ENCODE data around the gene CACFD1.

The CACFD1 gene

DNA sequence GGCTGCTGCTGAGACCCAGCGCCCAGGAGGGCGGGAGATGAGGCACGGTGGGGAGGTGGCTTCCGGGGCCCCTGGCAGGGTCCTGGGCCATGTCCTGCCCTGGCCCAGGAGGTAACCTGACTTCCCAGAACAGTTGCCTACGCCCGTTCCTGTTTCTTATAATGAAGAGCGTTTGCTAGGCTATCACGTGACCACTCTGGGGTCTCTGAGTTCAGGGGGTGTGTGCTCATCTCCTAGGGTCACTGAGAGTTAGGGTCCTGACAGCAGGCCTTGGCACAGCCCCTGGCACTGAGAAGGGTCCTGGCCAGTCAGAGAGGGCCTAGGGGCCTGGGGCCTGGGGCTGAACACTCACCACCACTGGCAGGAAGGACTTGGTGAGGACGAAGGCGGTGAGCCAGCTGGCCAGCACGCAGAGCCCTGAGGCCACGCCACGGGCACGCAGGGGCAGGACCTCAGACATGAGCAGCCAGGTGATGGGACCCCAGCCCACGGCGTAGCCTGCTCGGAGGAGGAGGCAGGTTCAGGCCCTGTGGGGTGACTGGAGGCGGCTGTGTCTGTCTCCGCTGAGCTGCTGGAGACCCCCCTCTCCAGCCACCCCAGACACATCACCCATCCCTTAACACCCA lies 13.1 kb downstream of the CACFD1 start:
- Mint-ChIP-seq H3K9me3 (no peaks in the 10 kb centered on the region), H3K4me3 (no peak overlapping the region), H3K4me1 (no peaks in the 10 kb centered on the region), H3K27me3 (ENCODE audit: low read depth) (no peaks in the 10 kb centered on the region), H3K36me3 (ENCODE audit: low read depth) (no peaks in the 10 kb centered on the region), H3K27ac (no peak overlapping the region)
- no peak for TF ChIP-seq CTCF (IDR thresholded peaks at IDR 0.05; ENCODE audit: unreplicated experiment in 3 of 3)

- no peak for TF ChIP-seq CTCF (IDR thresholded peaks at IDR 0.05; ENCODE audit: unreplicated experiment in 3 of 3)
- Mint-ChIP-seq H3K27ac (no peak overlapping the region), H3K27me3 (ENCODE audit: low read depth) (no peaks in the 10 kb centered on the region), H3K4me3 (no peak overlapping the region), H3K9me3 (no peaks in the 10 kb centered on the region), H3K36me3 (ENCODE audit: low read depth) (no peaks in the 10 kb centered on the region), H3K4me1 (no peaks in the 10 kb centered on the region)
Observed at GRCh38 chr9:133473743-133474142, 14.0 kb downstream of the CACFD1 start.

GRCh38 chr9:133474215-133474614 lies 14.4 kb downstream of the CACFD1 start:
- no peak overlapping the region for H3K27ac Mint-ChIP-seq
- H3K36me3 Mint-ChIP-seq (ENCODE audit: low read depth): no peaks in the 10 kb centered on the region
- no peak overlapping the region for H3K4me3 Mint-ChIP-seq
- no peaks in the 10 kb centered on the region for H3K9me3 Mint-ChIP-seq
- TF ChIP-seq CTCF (IDR thresholded peaks at IDR 0.05; ENCODE audit: unreplicated experiment in 3 of 3): no peak
- H3K4me1 Mint-ChIP-seq: no peaks in the 10 kb centered on the region
- H3K27me3 Mint-ChIP-seq (ENCODE audit: low read depth): no peaks in the 10 kb centered on the region

- H3K27ac Mint-ChIP-seq: no peak overlapping the region
- no peaks in the 10 kb centered on the region for H3K27me3 Mint-ChIP-seq (ENCODE audit: low read depth)
- no peaks in the 10 kb centered on the region for H3K36me3 Mint-ChIP-seq (ENCODE audit: low read depth)
- H3K4me3 Mint-ChIP-seq: no peak overlapping the region
- no peak for TF ChIP-seq CTCF (IDR thresholded peaks at IDR 0.05; ENCODE audit: unreplicated experiment in 3 of 3)
- no peaks in the 10 kb centered on the region for H3K9me3 Mint-ChIP-seq
- H3K4me1 Mint-ChIP-seq: no peaks in the 10 kb centered on the region
Observed at GRCh38 chr9:133474853-133475252, 15.1 kb downstream of the CACFD1 start.

GRCh38 chr9:133475292-133476012 lies 15.7 kb downstream of the CACFD1 start:
- no peak overlapping the region for H3K27ac Mint-ChIP-seq
- TF ChIP-seq CTCF (IDR thresholded peaks at IDR 0.05; ENCODE audit: unreplicated experiment in 3 of 3): no peak
- H3K36me3 Mint-ChIP-seq (ENCODE audit: low read depth): no peaks in the 10 kb centered on the region
- no peak overlapping the region for H3K4me3 Mint-ChIP-seq
- no peaks in the 10 kb centered on the region for H3K27me3 Mint-ChIP-seq (ENCODE audit: low read depth)
- H3K9me3 Mint-ChIP-seq: no peaks in the 10 kb centered on the region
- no peaks in the 10 kb centered on the region for H3K4me1 Mint-ChIP-seq
